Loucy (cell line): ENCODE results near the gene PDGFD.

Experiments
- H2AFZ ChIP-seq: fragments of 200-600 bp; sonication (generic); 2 replicates; pipeline ENCODE4 v1.6.0; 2016; ENCODE audit warnings: antibody characterized with exemption, mild to moderate bottlenecking, low read length, moderate library complexity
- H3F3A ChIP-seq: fragments of 200-600 bp; 2 replicates; pipeline ENCODE4 v1.6.0; 2016; ENCODE audit warnings: antibody characterized with exemption, low read depth, mild to moderate bottlenecking
- H3K27me3 ChIP-seq: fragments of 200-600 bp; sonication (generic); 2 replicates; pipeline ENCODE4 v1.6.1; 2014; ENCODE audit warnings: low read length, mild to moderate bottlenecking; ENCODE audit not compliant: insufficient read depth, poor library complexity, severe bottlenecking
- H3K36me3 ChIP-seq: fragments of 200-600 bp; sonication (generic); 2 replicates; pipeline ENCODE4 v1.6.1; 2016; ENCODE audit warnings: low read length; ENCODE audit not compliant: insufficient read depth
- H3K4me1 ChIP-seq: fragments of 200-600 bp; sonication (generic); 2 replicates; pipeline ENCODE4 v1.5.1; 2014; ENCODE audit warnings: low read length, mild to moderate bottlenecking; ENCODE audit not compliant: insufficient read depth, poor library complexity, severe bottlenecking
- H3K4me2 ChIP-seq: fragments of 200-600 bp; sonication (generic); 2 replicates; pipeline ENCODE4 v1.6.0; 2014; ENCODE audit warnings: antibody characterized with exemption, low read length, low read depth, mild to moderate bottlenecking; ENCODE audit not compliant: poor library complexity, severe bottlenecking
- H3K4me3 ChIP-seq: fragments of 200-600 bp; sonication (generic); 2 replicates; pipeline ENCODE4 v1.5.1; 2014; ENCODE audit warnings: low read length, mild to moderate bottlenecking, mixed read lengths; ENCODE audit not compliant: poor library complexity, severe bottlenecking
- H3K79me2 ChIP-seq: fragments of 200-600 bp; sonication (generic); 2 replicates; pipeline ENCODE4 v1.6.1; 2014; ENCODE audit warnings: low read length; ENCODE audit not compliant: insufficient read depth
- H3K9ac ChIP-seq: fragments of 200-600 bp; sonication (generic); 2 replicates; pipeline ENCODE4 v1.6.0; 2014; ENCODE audit warnings: mild to moderate bottlenecking, low read depth, low read length, moderate library complexity; ENCODE audit not compliant: poor library complexity, severe bottlenecking
- H3K9me2 ChIP-seq: fragments of 200-600 bp; sonication (generic); replicated peaks from 2 replicates; pipeline ENCODE4 v1.6.1; 2016; ENCODE audit warnings: low read depth, low read length, mixed read lengths
- H3K9me3 ChIP-seq: fragments of 200-600 bp; sonication (generic); 2 replicates; pipeline ENCODE4 v1.6.1; 2014; ENCODE audit warnings: mild to moderate bottlenecking, antibody characterized with exemption, low read length, low read depth; ENCODE audit not compliant: insufficient read depth
- H4K20me1 ChIP-seq: fragments of 200-600 bp; sonication (generic); 2 replicates; pipeline ENCODE4 v1.6.0; 2014; ENCODE audit warnings: antibody characterized with exemption, low read length, mild to moderate bottlenecking; ENCODE audit not compliant: insufficient read depth, poor library complexity, severe bottlenecking
- CTCF ChIP-seq: fragments of 200-600 bp; sonication (generic); conservative IDR thresholded peaks from 2 replicates; pipeline ENCODE4 v1.5.1; 2014; ENCODE audit warnings: mild to moderate bottlenecking, antibody characterized with exemption, low read length
- EZH2phosphoT487 ChIP-seq: fragments of 200-600 bp; IDR thresholded peaks from 2 replicates; pipeline ENCODE4 v1.6.1; 2018; ENCODE audit warnings: antibody characterized with exemption, mild to moderate bottlenecking, moderate library complexity, borderline replicate concordance

PDGFD gene

GRCh38 chr11:104124979-104125378 lies 39.0 kb downstream of the PDGFD start:
- TF ChIP-seq EZH2phosphoT487 (no peak), CTCF (no peak)
- no peaks in the 10 kb centered on the region for H3K79me2 ChIP-seq

GRCh38 chr11:104122836-104123235 lies 41.1 kb downstream of the PDGFD start:
- no peaks in the 10 kb centered on the region for H3K79me2 ChIP-seq
- H3K9me2 ChIP-seq, result no peaks in the 10 kb centered on the region
- no peak overlapping the region for H3K4me3 ChIP-seq
- H3K9ac ChIP-seq, result no peak overlapping the region
- no peaks in the 10 kb centered on the region for H4K20me1 ChIP-seq
- H3K4me2 ChIP-seq, result no peak overlapping the region
- H3K9me3 ChIP-seq, result no peaks in the 10 kb centered on the region
- no peak overlapping the region for H2AFZ ChIP-seq
- peaks cover 20% of the 10 kb centered on the region for H3K4me1 ChIP-seq
- H3F3A ChIP-seq, result peaks cover 5% of the 10 kb centered on the region
- no peaks in the 10 kb centered on the region for H3K36me3 ChIP-seq
- no peaks in the 10 kb centered on the region for H3K27me3 ChIP-seq
- TF ChIP-seq EZH2phosphoT487 (no peak), CTCF (no peak)

More at GRCh38 chr11:104124979-104125378, 39.0 kb downstream of the PDGFD start:
- Histone ChIP-seq H3K9me2 (no peaks in the 10 kb centered on the region), H3F3A (peaks cover 5% of the 10 kb centered on the region), H3K9ac (no peak overlapping the region), H3K27me3 (no peaks in the 10 kb centered on the region), H3K4me2 (no peak overlapping the region), H2AFZ (no peak overlapping the region), H3K9me3 (no peaks in the 10 kb centered on the region), H4K20me1 (no peaks in the 10 kb centered on the region), H3K36me3 (no peaks in the 10 kb centered on the region), H3K4me3 (no peak overlapping the region), H3K4me1 (peaks cover 20% of the 10 kb centered on the region)

- Histone ChIP-seq H3K9me2 (no peaks in the 10 kb centered on the region), H4K20me1 (no peaks in the 10 kb centered on the region), H3K79me2 (no peaks in the 10 kb centered on the region), H3K9me3 (no peaks in the 10 kb centered on the region), H2AFZ (no peak overlapping the region), H3K9ac (no peak overlapping the region), H3F3A (peaks cover 5% of the 10 kb centered on the region), H3K4me3 (no peak overlapping the region), H3K4me2 (no peak overlapping the region), H3K27me3 (no peaks in the 10 kb centered on the region), H3K36me3 (no peaks in the 10 kb centered on the region), H3K4me1 (peaks cover 20% of the 10 kb centered on the region)
- TF ChIP-seq CTCF (no peak), EZH2phosphoT487 (no peak)
Measured at GRCh38 chr11:104122011-104122635, 41.8 kb downstream of the PDGFD start.
